ENCODE results near the gene CAMK2N1. TPM values are rescaled to one million over a fixed set of nuclear protein-coding genes. Genes with fewer than 3 reads are reported as not detected.

The CAMK2N1 gene
- total and polyA plus RNA-seq, 2 of the 8 experiments (the other 6 are each of a cell fraction or from before 2014, with no cell fraction given) = 2.3 to 5.6 TPM

GRCh38 chr1:20487236-20487590 is 1.2 kb upstream of the CAMK2N1 start:
- Histone ChIP-seq H3K14ac (ENCODE audit: insufficient read length) (no peak overlapping the region), H2BK120ac (replicated peaks; ENCODE audit: low read depth, low read length) (no peak overlapping the region), H4K5ac (ENCODE audit: insufficient read length, low read depth, low read length) (no peak overlapping the region), H3K4me3 (ENCODE audit: extremely low read depth in 1 of 4, insufficient read depth in 2 of 4, low read depth in 3 of 4, low read length in 4 of 4) (peak overlapping the region; percentile 66 to 87 (median 68)), H2BK20ac (ENCODE audit: low read length) (peak overlapping the region; percentile 97; the same call in 1 of the 2 replicates), H4K8ac (ENCODE audit: extremely low read depth, insufficient read depth, low read length) (0 out of 2 replicates have a peak overlapping the region, but pooled peaks have one; percentile 58), H3K9me3 (ENCODE audit: insufficient read depth in 2 of 2, low read depth in 1 of 2, low read length in 1 of 2) (no peaks in the 10 kb centered on the region), H3K27ac (ENCODE audit: low read depth, low read length) (no peak overlapping the region), H3K18ac (ENCODE audit: extremely low read depth, low read length) (peak overlapping the region; percentile 97; the same call in 1 of the 2 replicates), H4K20me1 (replicated peaks in 1 of 2; ENCODE audit: control insufficient read depth in 1 of 2, insufficient read depth in 2 of 2, low read length in 2 of 2) (peaks cover 3 to 4% of the 10 kb centered on the region in 2 experiments), H2BK5ac (ENCODE audit: low read depth, low read length) (peak overlapping the region; percentile 80; the same call in 1 of the 2 replicates), H3K23me2 (ENCODE audit: low read depth, low read length) (peaks cover 31% of the 10 kb centered on the region), H3K4me1 (replicated peaks in 1 of 4; ENCODE audit: control insufficient read depth in 3 of 4, insufficient read depth in 4 of 4, low read length in 3 of 4) (peaks cover 2 to 28% (median 11%) of the 10 kb centered on the region in 4 experiments), H3K9ac (replicated peaks in 1 of 4; ENCODE audit: extremely low read depth in 1 of 4, low read depth in 3 of 4, low read length in 3 of 4) (no peak overlapping the region), H3K27me3 (replicated peaks in 1 of 4; ENCODE audit: control insufficient read depth in 3 of 4, extremely low read depth in 1 of 4, insufficient read depth in 3 of 4, low read length in 3 of 4) (peaks cover 4 to 54% (median 37%) of the 10 kb centered on the region in 4 experiments), H4K91ac (replicated peaks; ENCODE audit: insufficient read length, low read length) (no peak overlapping the region), H3K56ac (replicated peaks; ENCODE audit: insufficient read length, low read depth, low read length) (no peak overlapping the region), H2AK5ac (ENCODE audit: low read depth, low read length) (peak overlapping the region; percentile 86; the same call in 1 of the 2 replicates), H3K4ac (replicated peaks; ENCODE audit: insufficient read length, low read depth, low read length) (no peak overlapping the region), H3K4me2 (ENCODE audit: insufficient read depth in 1 of 2, low read depth in 2 of 2, low read length in 2 of 2) (peak overlapping the region; percentile 82 to 96), H3K23ac (ENCODE audit: insufficient read length) (no peak overlapping the region), H2AFZ (ENCODE audit: low read length) (no peak overlapping the region), H3K79me1 (ENCODE audit: low read depth, low read length) (no peaks in the 10 kb centered on the region), H3K79me2 (ENCODE audit: control insufficient read depth in 1 of 2, insufficient read depth in 2 of 2, low read length in 2 of 2) (no peaks in the 10 kb centered on the region), H2BK12ac (ENCODE audit: low read depth, low read length) (peak overlapping the region; percentile 92; the same call in 1 of the 2 replicates), H2BK15ac (ENCODE audit: low read length) (no peak overlapping the region), H3K36me3 (ENCODE audit: control insufficient read depth in 2 of 4, insufficient read depth in 4 of 4, low read length in 3 of 4) (no peaks in the 10 kb centered on the region)
- ChIA-PET POLR2A (ENCODE audit: partially characterized antibody) (interaction anchor here (1.2 kb wide), 1 partner anchor 56 kb away, joined by 3 read pairs; no protein-coding TSS in a partner anchor), CTCF (ENCODE audit: partially characterized antibody) (interaction anchor here (0.6 to 1.5 kb wide), 6 partner anchors 41 to 336 kb away, joined by 3 to 6 read pairs (median 4); no protein-coding TSS in a partner anchor)
- FAIRE-seq (no peak), DNase-seq (ENCODE audit: low read depth in 1 of 2, low spot score in 2 of 2) (no peak)
- peak; percentile 11 for TF ChIP-seq CTBP2 (IDR thresholded peaks at IDR 0.05; ENCODE audit: borderline replicate concordance, insufficient read depth, insufficient read length, low read length)
- 0 out of 4 replicates have a peak, but pooled peaks of 1 of the 2 experiments have one; percentile 16 for TF ChIP-seq HDAC2 (IDR thresholded peaks at IDR 0.05; ENCODE audit: borderline replicate concordance in 1 of 2, low read depth in 2 of 2, low read length in 2 of 2)
- no peak for TF ChIP-seq JUND (IDR thresholded peaks at IDR 0.05; ENCODE audit: low read length)
- 0% methylated on average over 4 of the region's 4 CpGs; no CpG with 5 or more reads in 1 of the 2 experiments for WGBS, 2 experiments (ENCODE audit: extremely low coverage in 1 of 2, insufficient coverage in 1 of 2, insufficient read length in 1 of 2, insufficient replicate concordance in 2 of 2, low coverage in 1 of 2, low lambda C conversion rate in 2 of 2, missing lambda C conversion rate in 1 of 2)

All from H1 (cell line).